ENCODE data around the gene RAB5A. TPM values are rescaled to one million over a fixed set of nuclear protein-coding genes. Genes with fewer than 3 reads are reported as not detected.

The RAB5A gene
- total RNA-seq, 4 donors from 2014 or later: 80.3 to 102 (median 86.5) TPM

DNA sequence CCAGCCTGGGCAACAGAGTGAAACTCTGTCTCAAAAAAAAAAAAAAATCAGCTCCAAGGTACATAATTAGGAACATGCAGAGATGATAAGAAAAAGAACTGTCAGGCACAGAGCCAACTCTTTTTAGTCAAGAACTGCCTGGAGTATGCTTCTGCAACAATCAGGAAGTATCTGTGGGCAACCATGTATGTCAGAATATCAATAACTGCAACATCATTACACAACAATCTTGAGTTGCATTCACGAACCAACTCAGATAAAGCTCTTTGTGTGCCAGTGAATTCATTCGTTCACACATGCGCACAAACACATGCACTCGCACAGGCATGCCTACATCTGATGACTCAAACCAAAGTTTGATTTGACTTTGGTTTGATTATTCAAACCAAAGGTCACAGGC, 45.0 kb upstream of the RAB5A start:
- no peaks in the 10 kb centered on the region for H3K36me3 ChIP-seq
- peaks cover 0 to 7% (median 0%) of the 10 kb centered on the region in 3 donors for H3K4me1 ChIP-seq
- peak overlapping the region in 1 of 4 donors; percentile 34 for H3K27ac ChIP-seq
- H3K9me3 ChIP-seq: no peaks in the 10 kb centered on the region
- no peak overlapping the region for H3K4me3 ChIP-seq
- intact Hi-C loops (cut with DNase I): no loop called here
- TF ChIP-seq, protein P1, sequence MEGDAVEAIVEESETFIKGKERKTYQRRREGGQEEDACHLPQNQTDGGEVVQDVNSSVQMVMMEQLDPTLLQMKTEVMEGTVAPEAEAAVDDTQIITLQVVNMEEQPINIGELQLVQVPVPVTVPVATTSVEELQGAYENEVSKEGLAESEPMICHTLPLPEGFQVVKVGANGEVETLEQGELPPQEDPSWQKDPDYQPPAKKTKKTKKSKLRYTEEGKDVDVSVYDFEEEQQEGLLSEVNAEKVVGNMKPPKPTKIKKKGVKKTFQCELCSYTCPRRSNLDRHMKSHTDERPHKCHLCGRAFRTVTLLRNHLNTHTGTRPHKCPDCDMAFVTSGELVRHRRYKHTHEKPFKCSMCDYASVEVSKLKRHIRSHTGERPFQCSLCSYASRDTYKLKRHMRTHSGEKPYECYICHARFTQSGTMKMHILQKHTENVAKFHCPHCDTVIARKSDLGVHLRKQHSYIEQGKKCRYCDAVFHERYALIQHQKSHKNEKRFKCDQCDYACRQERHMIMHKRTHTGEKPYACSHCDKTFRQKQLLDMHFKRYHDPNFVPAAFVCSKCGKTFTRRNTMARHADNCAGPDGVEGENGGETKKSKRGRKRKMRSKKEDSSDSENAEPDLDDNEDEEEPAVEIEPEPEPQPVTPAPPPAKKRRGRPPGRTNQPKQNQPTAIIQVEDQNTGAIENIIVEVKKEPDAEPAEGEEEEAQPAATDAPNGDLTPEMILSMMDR (IDR thresholded peaks at IDR 0.05): no peak
- 25 to 60% methylated on average over 4 of the region's 4 CpGs for WGBS, 2 donors
- DNase-seq: no peak
- no peaks in the 10 kb centered on the region for H3K27me3 ChIP-seq

DNA sequence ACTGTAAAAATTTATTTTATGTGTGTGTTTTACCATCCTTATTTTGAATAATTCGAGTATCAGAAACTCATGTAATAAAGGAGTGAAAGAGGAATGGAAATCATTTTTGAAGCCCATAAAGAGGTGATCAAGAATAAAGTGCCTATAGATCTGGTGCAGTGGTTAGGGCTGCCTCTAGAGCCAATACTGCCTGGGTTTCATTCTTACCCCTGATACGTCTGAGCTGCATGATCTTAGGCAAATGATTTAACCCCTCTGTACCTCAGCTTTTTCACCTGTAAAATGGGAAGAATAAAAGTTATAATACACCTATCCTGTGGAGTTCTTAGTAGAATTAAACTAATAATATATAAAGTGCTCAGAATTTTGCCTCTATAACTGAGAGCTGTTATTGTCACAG, 43.2 kb upstream of the RAB5A start:
- WGBS, 2 donors: 78 to 79% methylated on average over 2 of the region's 2 CpGs
- DNase-seq: no peak
- H3K4me3 ChIP-seq: no peak overlapping the region

DNA sequence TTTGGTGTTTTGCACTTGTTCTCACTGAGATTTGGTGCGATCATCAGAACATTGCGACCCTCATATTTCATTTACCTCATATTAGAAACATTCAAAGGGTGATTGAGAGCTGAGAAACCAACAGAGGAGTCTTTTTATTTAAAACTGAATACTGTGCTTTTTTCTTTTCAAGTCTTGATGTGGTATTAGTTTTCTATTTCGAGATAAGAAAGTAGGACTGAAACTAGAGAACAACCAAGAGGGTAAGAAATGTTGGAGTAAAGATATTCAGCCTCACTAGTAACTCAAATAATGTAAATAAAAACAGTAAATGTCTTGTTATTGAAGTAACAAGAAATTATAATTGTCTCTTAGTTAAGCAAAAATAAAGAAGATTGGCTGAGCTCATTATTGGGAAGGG, 39.4 kb upstream of the RAB5A start:
- intact Hi-C loops (cut with DNase I): no loop called here
- H3K36me3 ChIP-seq: no peaks in the 10 kb centered on the region
- peaks cover 0 to 7% (median 5%) of the 10 kb centered on the region in 3 donors for H3K9me3 ChIP-seq
- no peak overlapping the region for H3K27ac ChIP-seq
- no peaks in the 10 kb centered on the region for H3K4me1 ChIP-seq
- no peaks in the 10 kb centered on the region for H3K27me3 ChIP-seq
- H3K4me3 ChIP-seq: no peak overlapping the region
- 86 to 88% methylated on average over 3 of the region's 3 CpGs for WGBS, 2 donors
- TF ChIP-seq, protein P1 (IDR thresholded peaks at IDR 0.05): no peak
- no peak for TF ChIP-seq POLR2A (IDR thresholded peaks at IDR 0.05)
- no peak for DNase-seq

More for the DNA sequence above, 43.2 kb upstream of the RAB5A start:
- no peaks in the 10 kb centered on the region for H3K27me3 ChIP-seq
- no peaks in the 10 kb centered on the region for H3K9me3 ChIP-seq
- H3K36me3 ChIP-seq: no peaks in the 10 kb centered on the region
- H3K27ac ChIP-seq: no peak overlapping the region
- intact Hi-C loops (cut with DNase I): no loop called here
- TF ChIP-seq, protein P1 (IDR thresholded peaks at IDR 0.05): no peak
- TF ChIP-seq POLR2A (IDR thresholded peaks at IDR 0.05): no peak
- H3K4me1 ChIP-seq: peaks cover 0 to 7% (median 0%) of the 10 kb centered on the region in 3 donors

DNA sequence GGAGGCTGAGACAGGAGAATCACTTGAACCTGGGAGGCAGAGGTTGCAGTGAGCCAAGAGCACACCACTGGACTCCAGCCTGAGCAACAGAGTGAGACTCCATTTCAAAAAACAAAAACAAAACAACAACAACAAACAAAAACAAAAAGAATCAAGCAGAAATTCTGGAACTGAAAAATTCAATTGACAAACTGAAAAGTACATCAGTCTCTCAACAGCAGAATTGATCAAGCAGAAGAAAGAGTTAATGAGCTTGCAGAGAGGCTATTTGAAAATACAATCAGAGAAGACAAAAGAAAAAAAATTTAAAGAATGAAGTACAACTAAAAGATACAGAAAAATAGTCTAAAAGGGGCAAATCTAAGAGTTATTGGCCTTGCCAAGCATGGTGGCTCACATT, 35.4 kb upstream of the RAB5A start:
- no peaks in the 10 kb centered on the region for H3K36me3 ChIP-seq
- no peaks in the 10 kb centered on the region for H3K27me3 ChIP-seq
- intact Hi-C loops (cut with DNase I): no loop called here
- peaks cover 0 to 7% (median 5%) of the 10 kb centered on the region in 3 donors for H3K9me3 ChIP-seq
- no peak for TF ChIP-seq POLR2A (IDR thresholded peaks at IDR 0.05)
- TF ChIP-seq, protein P1 (IDR thresholded peaks at IDR 0.05): no peak
- H3K27ac ChIP-seq: no peak overlapping the region
- no peaks in the 10 kb centered on the region for H3K4me1 ChIP-seq
- H3K4me3 ChIP-seq: no peak overlapping the region
- no peak for DNase-seq

DNA sequence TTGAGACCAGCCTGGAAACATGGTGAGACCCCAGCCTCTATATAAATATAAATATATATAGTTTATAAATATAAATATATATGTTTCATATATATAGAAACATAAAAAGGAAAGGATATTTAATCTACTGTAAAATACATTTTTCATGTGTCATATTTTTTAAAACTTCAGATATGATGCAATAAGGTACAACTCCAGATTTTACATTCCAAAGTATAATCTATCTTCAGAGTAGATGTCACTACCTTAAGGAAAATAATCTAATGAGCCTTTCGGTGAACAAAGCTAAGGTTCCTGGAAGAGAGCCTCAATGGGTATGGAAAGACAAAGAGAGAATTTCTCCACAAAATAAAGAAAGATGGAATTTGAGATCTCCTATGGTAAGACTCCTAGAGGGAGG, 29.7 kb upstream of the RAB5A start:
- no peaks in the 10 kb centered on the region for H3K36me3 ChIP-seq
- no peak for DNase-seq
- intact Hi-C loops (cut with DNase I): no loop called here
- WGBS, 2 donors: 92 to 94% methylated on average over 1 of the region's 1 CpG
- H3K27ac ChIP-seq: no peak overlapping the region
- no peaks in the 10 kb centered on the region for H3K27me3 ChIP-seq
- no peaks in the 10 kb centered on the region for H3K4me1 ChIP-seq
- no peaks in the 10 kb centered on the region for H3K9me3 ChIP-seq
- TF ChIP-seq, protein P1 (IDR thresholded peaks at IDR 0.05): no peak
- no peak for TF ChIP-seq POLR2A (IDR thresholded peaks at IDR 0.05)
- no peak overlapping the region for H3K4me3 ChIP-seq

Data from esophagus squamous epithelium (tissue), 5 donors.